OCI-LY7 (cell line): Measurements from ENCODE around the gene GATM.

ENCODE experiments used
- CTCF ChIP-seq: fragments of 200-600 bp; sonication (generic); conservative IDR thresholded peaks from 2 replicates; pipeline ENCODE4 v1.5.1; 2014; ENCODE audit warnings: mild to moderate bottlenecking, antibody characterized with exemption, low read length, moderate library complexity, mixed read lengths
- EZH2phosphoT487 ChIP-seq: fragments of 200-600 bp; sonication (generic); IDR thresholded peaks from 2 replicates; pipeline ENCODE4 v1.6.1; 2018; ENCODE audit warnings: low read depth, borderline replicate concordance, mild to moderate bottlenecking, mixed run types, antibody characterized with exemption, low read length, moderate library complexity, mixed read lengths

GRCh38 chr15:45425135-45425534 lies 46.8 kb upstream of the GATM start:
- TF ChIP-seq CTCF: no peak
- TF ChIP-seq EZH2phosphoT487: no peak
